Fibroblast of villous mesenchyme (primary cell): ENCODE measurements around the gene FSTL4. TPM values are rescaled to one million over a fixed set of nuclear protein-coding genes. Genes with fewer than 3 reads are reported as not detected.

Experiments
- DNase-seq: peaks from one replicate; pipeline ENCODE4 v3.0.0-alpha.2; 2010; ENCODE audit warnings: low read depth
- H3K4me3 ChIP-seq: 2 replicates; pipeline ENCODE4 v1.5.1; 2011; ENCODE audit warnings: low read depth, mild to moderate bottlenecking, low read length
- total RNA-seq: library from RNA; depleted of rRNA; stranded (reverse); fragments of >200 nt; gene quantifications from 2 replicates; pipeline ENCODE4 v1.2.3, GENCODE V29; 2012
- TF ChIP-seq, protein P1 (sequence below): IDR thresholded peaks from 2 replicates; pipeline ENCODE4 v1.5.1; 2012; ENCODE audit warnings: low read depth, mild to moderate bottlenecking, low read length; ENCODE audit not compliant: insufficient read depth

Gene FSTL4
- total RNA-seq, 1 donor = not detected

DNA sequence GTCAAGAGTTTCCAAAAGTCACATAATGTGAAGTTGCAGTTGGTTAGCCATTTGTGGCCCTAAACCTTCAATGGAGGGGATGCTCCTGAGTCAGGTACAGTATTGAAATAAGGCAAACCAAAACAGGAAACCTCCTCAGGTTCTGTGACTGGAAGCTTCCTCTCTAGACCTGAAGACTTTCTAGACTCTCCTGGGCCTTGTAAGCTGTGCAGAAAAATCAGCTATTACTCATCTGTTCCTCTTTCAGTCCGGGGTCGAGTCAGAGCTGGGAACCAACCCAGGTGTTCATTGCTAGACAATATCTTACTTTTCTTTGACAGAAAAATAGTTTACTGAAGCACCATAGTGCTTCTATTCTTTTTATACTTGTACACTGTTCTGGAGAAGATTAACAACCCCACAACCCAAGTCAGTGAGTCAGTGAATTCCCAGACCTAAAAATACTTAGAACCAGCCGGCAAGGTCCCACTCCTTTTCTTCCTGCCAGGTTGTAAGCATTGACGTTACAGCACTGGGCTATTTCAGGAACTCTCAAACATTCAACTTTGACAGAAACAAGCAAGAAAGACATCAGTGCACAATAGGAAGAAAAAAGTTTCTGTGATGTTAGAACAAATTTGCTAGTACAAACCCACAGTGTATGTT lies 47.3 kb downstream of the FSTL4 start:
- TF ChIP-seq, protein P1, sequence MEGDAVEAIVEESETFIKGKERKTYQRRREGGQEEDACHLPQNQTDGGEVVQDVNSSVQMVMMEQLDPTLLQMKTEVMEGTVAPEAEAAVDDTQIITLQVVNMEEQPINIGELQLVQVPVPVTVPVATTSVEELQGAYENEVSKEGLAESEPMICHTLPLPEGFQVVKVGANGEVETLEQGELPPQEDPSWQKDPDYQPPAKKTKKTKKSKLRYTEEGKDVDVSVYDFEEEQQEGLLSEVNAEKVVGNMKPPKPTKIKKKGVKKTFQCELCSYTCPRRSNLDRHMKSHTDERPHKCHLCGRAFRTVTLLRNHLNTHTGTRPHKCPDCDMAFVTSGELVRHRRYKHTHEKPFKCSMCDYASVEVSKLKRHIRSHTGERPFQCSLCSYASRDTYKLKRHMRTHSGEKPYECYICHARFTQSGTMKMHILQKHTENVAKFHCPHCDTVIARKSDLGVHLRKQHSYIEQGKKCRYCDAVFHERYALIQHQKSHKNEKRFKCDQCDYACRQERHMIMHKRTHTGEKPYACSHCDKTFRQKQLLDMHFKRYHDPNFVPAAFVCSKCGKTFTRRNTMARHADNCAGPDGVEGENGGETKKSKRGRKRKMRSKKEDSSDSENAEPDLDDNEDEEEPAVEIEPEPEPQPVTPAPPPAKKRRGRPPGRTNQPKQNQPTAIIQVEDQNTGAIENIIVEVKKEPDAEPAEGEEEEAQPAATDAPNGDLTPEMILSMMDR = no peak
- no peak for DNase-seq
- no peak overlapping the region for H3K4me3 ChIP-seq

DNA sequence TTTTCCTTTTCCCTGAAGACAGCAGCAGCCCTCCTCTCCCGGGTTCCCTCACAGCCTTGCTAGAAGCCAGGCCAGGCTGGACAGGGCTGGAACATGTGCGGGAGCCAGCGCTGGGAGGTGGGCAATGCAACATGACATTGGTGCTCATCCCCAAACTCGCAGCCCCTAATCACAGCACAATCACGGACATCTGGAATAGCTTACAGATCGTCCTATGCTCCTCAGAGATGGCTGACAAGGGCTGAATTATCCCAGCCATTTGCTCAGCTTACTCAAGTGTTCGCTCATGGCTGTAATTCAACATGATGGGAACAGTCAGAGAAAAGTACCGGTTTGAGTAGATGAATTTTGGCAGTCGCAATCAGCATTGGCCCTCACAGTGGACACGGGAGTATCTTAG lies 49.8 kb downstream of the FSTL4 start:
- DNase-seq = no peak
- TF ChIP-seq, protein P1 = no peak
- no peak overlapping the region for H3K4me3 ChIP-seq

DNA sequence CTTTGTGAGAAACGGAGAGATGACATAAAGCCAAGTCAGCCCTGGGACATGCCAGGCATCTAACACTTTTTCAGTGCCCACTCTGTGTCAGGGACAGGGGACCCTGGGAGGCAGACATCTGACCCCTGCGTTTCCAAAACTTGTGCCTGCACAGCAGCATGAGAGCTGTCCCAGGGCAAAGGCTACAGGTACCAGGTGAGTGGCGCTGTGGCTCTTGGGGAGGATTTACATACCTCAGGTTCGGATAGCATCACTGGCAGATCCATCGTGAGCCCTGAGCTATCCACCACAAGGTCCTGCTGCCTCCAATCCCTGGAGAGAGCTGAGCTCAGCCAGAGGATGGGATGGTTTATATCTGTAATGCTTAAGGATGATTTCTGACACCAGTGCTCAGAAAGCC lies 52.4 kb downstream of the FSTL4 start:
- TF ChIP-seq, protein P1 = no peak
- no peak for DNase-seq

DNA sequence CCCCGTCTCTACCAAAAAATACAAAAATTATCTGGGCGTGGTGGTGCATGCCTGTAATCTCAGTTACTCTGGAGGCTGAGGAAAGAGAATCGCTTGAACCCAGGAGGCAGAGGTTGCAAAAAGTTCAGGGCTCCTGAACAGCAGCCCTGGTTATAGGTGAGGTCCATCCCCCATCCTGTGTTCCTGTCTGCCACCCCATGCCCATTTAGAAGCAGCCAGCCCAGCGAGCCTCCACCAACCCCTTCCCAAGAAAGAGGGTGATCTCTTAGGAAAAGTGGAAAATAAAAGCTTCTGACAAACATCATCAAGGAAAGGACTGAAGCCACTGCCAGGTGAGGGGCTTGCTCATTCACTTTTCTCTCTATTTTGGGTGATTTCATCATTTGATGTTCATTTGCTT lies 55.8 kb downstream of the FSTL4 start:
- no peak overlapping the region for H3K4me3 ChIP-seq
- DNase-seq = no peak
- TF ChIP-seq, protein P1 = no peak

More for the DNA sequence above, 52.4 kb downstream of the FSTL4 start:
- no peak overlapping the region for H3K4me3 ChIP-seq

DNA sequence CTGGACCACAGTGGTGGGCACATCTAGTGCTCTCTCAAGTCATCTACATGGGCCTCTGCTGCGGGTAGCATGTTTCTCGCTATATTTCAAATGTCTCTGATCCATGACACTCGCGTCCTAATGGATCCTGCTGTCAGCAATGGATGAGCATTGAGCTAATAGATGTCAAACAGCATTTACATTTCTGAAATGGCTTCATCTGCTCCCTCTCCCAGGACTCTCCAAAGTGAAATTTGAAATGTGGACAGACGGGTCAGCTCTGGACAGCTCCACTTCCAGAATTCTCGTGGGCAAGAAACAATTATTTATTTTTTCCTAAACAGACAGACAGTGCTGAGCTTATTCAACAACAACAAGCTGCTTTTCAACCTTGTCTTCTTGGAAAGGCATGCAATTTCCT lies 58.1 kb downstream of the FSTL4 start:
- no peak overlapping the region for H3K4me3 ChIP-seq
- no peak for DNase-seq
- TF ChIP-seq, protein P1 = no peak

DNA sequence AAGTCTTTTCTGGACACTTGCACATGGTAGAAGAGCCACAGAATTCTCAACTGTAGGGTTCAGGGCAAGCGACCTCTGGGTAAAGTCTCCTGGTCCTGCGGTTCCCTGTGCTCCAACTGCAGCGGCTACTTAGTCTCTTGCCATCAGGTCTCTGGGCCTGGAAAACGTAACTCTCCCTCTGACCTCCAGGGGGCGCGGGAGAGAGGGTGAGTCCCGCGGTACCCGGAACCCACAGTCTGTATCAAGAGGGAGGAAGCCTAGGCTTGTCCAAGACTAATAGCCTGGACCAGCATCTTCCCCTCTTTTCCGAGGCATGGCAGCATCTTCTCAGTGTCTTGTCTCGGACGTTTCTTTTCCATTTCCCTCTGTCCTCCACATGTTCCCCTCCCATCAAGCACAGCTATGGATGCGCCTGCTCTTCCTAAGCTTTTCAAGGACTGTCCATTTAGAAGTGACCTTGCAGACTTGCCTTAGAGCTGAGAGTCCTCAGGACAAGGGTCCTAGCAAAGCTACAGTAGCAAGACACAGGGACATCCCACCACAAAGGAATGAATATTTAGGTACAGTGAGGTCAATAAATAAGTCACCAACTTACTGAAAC lies 59.3 kb downstream of the FSTL4 start:
- peak; percentile 48 for DNase-seq
- no peak overlapping the region for H3K4me3 ChIP-seq
- TF ChIP-seq, protein P1 = peak; percentile 80

DNA sequence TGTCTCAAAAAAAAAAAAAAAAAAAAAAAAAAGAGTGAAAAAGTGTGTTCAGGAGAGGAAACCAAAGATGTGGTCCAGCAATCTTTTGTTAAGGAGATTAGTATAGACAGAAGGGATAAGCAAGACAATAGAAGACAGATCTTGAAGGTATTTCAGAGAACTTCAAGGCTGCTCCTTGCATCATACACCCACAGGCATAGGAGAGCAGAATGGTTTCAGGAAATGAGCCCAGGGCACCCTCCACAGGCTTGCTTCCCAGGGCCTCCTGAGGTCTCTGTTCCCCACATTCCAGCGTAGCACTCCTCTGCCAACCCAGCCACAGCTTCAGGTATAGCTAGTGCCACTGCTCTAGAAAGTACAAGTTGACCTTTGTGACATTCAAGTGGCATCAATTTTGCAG lies 65.8 kb downstream of the FSTL4 start:
- TF ChIP-seq, protein P1 = no peak
- no peak for DNase-seq
- H3K4me3 ChIP-seq = no peak overlapping the region
